Naive thymus-derived CD4-positive, alpha-beta T cell (primary cell): ENCODE measurements around the gene MYO10. TPM values are rescaled to one million over a fixed set of nuclear protein-coding genes. Genes with fewer than 3 reads are reported as not detected.

ENCODE experiments used
- ATAC-seq: fragments of 150-1000 bp; cut with Tn5 transposase; 2 replicates; pipeline ENCODE4 v1.10.0; 2021; ENCODE audit warnings: mild to moderate bottlenecking, moderate library complexity
- CTCF ChIA-PET: fragments of 350-600 bp; sonication (Branson Sonifier 250); formaldehyde crosslinking; loops from one replicate; lab custom pipeline; 2021; ENCODE audit warnings: antibody characterized with exemption; lab: Charles Lee
- POLR2A ChIA-PET: fragments of 350-600 bp; sonication (Branson Sonifier 250); formaldehyde crosslinking; loops from one replicate; lab custom pipeline; 2021; ENCODE audit warnings: antibody characterized with exemption, inconsistent platforms; lab: Charles Lee
- DNase-seq, 9 donors: peaks; one replicate each; pipeline versions ENCODE4 v3.0.0 to v3.0.0-alpha.2; 2020 to 2022; ENCODE audit warnings: mixed read lengths in 1 of 9
- H3K27ac ChIP-seq: one replicate; pipeline ENCODE4 v1.7.0; 2013; ENCODE audit warnings: mild to moderate bottlenecking, low read depth, low read length, moderate library complexity
- H3K27me3 ChIP-seq, 2 donors: one replicate each; pipeline ENCODE4 v1.7.0; 2013; ENCODE audit warnings: low read length in 2 of 2, mild to moderate bottlenecking in 2 of 2, moderate library complexity in 2 of 2; ENCODE audit not compliant: control insufficient read depth in 2 of 2, insufficient read depth in 2 of 2
- H3K36me3 ChIP-seq, 3 experiments: 1 replicate in 2 of 3; 2 replicates in 1 of 3; pipeline ENCODE4 v1.7.0; 2013; ENCODE audit warnings: low read length in 3 of 3, mild to moderate bottlenecking in 3 of 3, moderate library complexity in 1 of 3; ENCODE audit not compliant: insufficient read depth in 3 of 3, control insufficient read depth in 2 of 3
- H3K4me1 ChIP-seq, 2 donors: one replicate each; pipeline ENCODE4 v1.7.0; 2013; ENCODE audit warnings: low read length in 2 of 2, mild to moderate bottlenecking in 2 of 2, moderate library complexity in 1 of 2; ENCODE audit not compliant: control insufficient read depth in 2 of 2, insufficient read depth in 2 of 2
- H3K4me3 ChIP-seq: 2 replicates; pipeline ENCODE4 v1.7.0; 2013; ENCODE audit warnings: mild to moderate bottlenecking, low read length
- H3K9me3 ChIP-seq, 3 experiments: 1 replicate in 2 of 3; 2 replicates in 1 of 3; pipeline ENCODE4 v1.7.0; 2013; ENCODE audit warnings: low read length in 3 of 3; ENCODE audit not compliant: control insufficient read depth in 2 of 3
- H3K27ac Mint-ChIP-seq, 9 donors: one replicate each; pipeline ENCODE4 v1.8.0; 2020 to 2022; ENCODE audit warnings: mixed read lengths in 9 of 9, mild to moderate bottlenecking in 8 of 9, moderate library complexity in 5 of 9, inconsistent platforms in 2 of 9
- H3K27me3 Mint-ChIP-seq, 5 donors: one replicate each; pipeline ENCODE4 v1.8.0; 2021 to 2022; ENCODE audit warnings: mixed read lengths in 5 of 5, mild to moderate bottlenecking in 1 of 5
- H3K36me3 Mint-ChIP-seq, 5 donors: one replicate each; pipeline ENCODE4 v1.8.0; 2020 to 2022; ENCODE audit warnings: mixed read lengths in 5 of 5, mild to moderate bottlenecking in 3 of 5, inconsistent platforms in 1 of 5
- H3K4me1 Mint-ChIP-seq, 7 donors: one replicate each; pipeline ENCODE4 v1.8.0; 2020 to 2022; ENCODE audit warnings: mixed read lengths in 7 of 7, mild to moderate bottlenecking in 3 of 7, inconsistent platforms in 1 of 7
- H3K4me3 Mint-ChIP-seq, 10 donors: one replicate each; pipeline ENCODE4 v1.8.0; 2020 to 2022; ENCODE audit warnings: mild to moderate bottlenecking in 10 of 10, mixed read lengths in 10 of 10, moderate library complexity in 6 of 10, inconsistent platforms in 2 of 10
- H3K9me3 Mint-ChIP-seq, 11 donors: one replicate each; pipeline ENCODE4 v1.8.0; 2020 to 2022; ENCODE audit warnings: mixed read lengths in 11 of 11, mild to moderate bottlenecking in 4 of 11, inconsistent platforms in 1 of 11, moderate library complexity in 1 of 11
- intact Hi-C, 2 donors: fragments of 100-400 bp; cut with micrococcal nuclease; formaldehyde crosslinking; loops; one replicate each; pipeline ENCODE4 v1.15.1; 2023
- polyA plus RNA-seq, 2 donors: library from polyadenylated mRNA; unstranded; fragments of 300-500 nt; fragmentation: Illumina TruSeq; gene quantifications; one replicate each; pipeline ENCODE4 v1.2.3, GENCODE V29; 2021
- total RNA-seq, 6 experiments: library from RNA in 5 of 6; stranded (reverse) in 5 of 6; gene quantifications; 1 replicate in 5 of 6; 2 replicates in 1 of 6; pipeline ENCODE4 v1.2.3 and lab custom pipeline; 2021 to 2026

MYO10 gene
- total and polyA plus RNA-seq, 7 experiments from 2014 or later = 0.02 to 1.0 TPM; not detected in 5

GRCh38 chr5:16665601-16666000 is 270.5 kb downstream of the MYO10 start:
- intact Hi-C loops = loop anchor here (5.0 kb wide), 2 partner anchors 98 to 208 kb away; no protein-coding TSS in a partner anchor
- Mint-ChIP-seq H3K27me3 (peaks cover 0 to 3% (median 0%) of the 10 kb centered on the region in 5 donors), H3K4me3 (peak overlapping the region in 2 of 10 donors; percentile 26 to 56), H3K9me3 (peaks cover 0 to 1% (median 0%) of the 10 kb centered on the region in 11 donors), H3K4me1 (peaks cover 3 to 57% (median 28%) of the 10 kb centered on the region in 7 donors), H3K27ac (peak overlapping the region in 2 of 9 donors; percentile 59 to 84), H3K36me3 (no peaks in the 10 kb centered on the region)
- ATAC-seq (no peak), DNase-seq (no peak)
- ChIA-PET POLR2A (interaction anchor here (1.0 to 4.0 kb wide), 3 partner anchors 36 to 155 kb away, joined by 3 to 22 read pairs (median 3); partner anchors contain the start of gene RETREG1), CTCF (interaction anchor here (0.7 to 4.4 kb wide), 12 partner anchors 11 to 498 kb away, joined by 3 to 16 read pairs (median 5); no protein-coding TSS in a partner anchor)
- Histone ChIP-seq H3K4me3 (no peak overlapping the region), H3K9me3 (no peaks in the 10 kb centered on the region), H3K4me1 (no peaks in the 10 kb centered on the region), H3K27ac (no peak overlapping the region), H3K27me3 (no peaks in the 10 kb centered on the region), H3K36me3 (no peaks in the 10 kb centered on the region)

DNA sequence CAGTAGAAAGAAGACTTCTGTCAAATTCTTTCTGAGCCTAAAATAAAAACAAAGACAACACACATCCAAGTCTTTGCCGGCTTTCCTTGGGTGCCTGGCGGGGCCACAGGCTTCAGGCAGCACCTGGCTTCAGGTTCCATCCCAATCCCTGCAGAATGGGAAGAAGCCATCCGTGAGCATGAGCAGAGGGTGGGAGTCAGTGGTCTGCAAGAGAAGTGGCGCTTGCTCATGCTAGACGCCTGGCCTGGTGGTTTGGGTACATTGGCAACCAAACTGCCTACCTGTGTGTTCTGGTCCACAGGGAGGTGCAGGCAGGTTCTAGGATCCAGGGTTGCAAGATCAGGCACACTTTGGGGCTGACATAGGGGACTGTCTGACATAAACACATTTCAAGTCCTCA is 271.7 kb downstream of the MYO10 start:
- H3K4me1 ChIP-seq = no peaks in the 10 kb centered on the region
- DNase-seq (no peak), ATAC-seq (no peak)
- H3K4me3 ChIP-seq = no peak overlapping the region
- peaks cover 3 to 57% (median 28%) of the 10 kb centered on the region in 7 donors for H3K4me1 Mint-ChIP-seq
- ChIA-PET POLR2A (interaction anchor here (0.9 kb wide), 1 partner anchor 89 kb away, joined by 3 read pairs; no protein-coding TSS in a partner anchor), CTCF (interaction anchor here (1.8 kb wide), 1 partner anchor 37 kb away, joined by 6 read pairs; no protein-coding TSS in a partner anchor)
- peaks cover 0 to 2% (median 0%) of the 10 kb centered on the region in 11 donors for H3K9me3 Mint-ChIP-seq
- H3K27ac ChIP-seq = no peak overlapping the region
- H3K27me3 Mint-ChIP-seq = peaks cover 0 to 3% (median 0%) of the 10 kb centered on the region in 5 donors
- H3K36me3 Mint-ChIP-seq = no peaks in the 10 kb centered on the region
- H3K4me3 Mint-ChIP-seq = peak overlapping the region in 2 of 10 donors; percentile 19 to 56
- H3K36me3 ChIP-seq = no peaks in the 10 kb centered on the region
- intact Hi-C loops = no loop called here
- H3K27ac Mint-ChIP-seq = peak overlapping the region in 1 of 9 donors; percentile 34
- H3K9me3 ChIP-seq = no peaks in the 10 kb centered on the region
- H3K27me3 ChIP-seq = no peaks in the 10 kb centered on the region

DNA sequence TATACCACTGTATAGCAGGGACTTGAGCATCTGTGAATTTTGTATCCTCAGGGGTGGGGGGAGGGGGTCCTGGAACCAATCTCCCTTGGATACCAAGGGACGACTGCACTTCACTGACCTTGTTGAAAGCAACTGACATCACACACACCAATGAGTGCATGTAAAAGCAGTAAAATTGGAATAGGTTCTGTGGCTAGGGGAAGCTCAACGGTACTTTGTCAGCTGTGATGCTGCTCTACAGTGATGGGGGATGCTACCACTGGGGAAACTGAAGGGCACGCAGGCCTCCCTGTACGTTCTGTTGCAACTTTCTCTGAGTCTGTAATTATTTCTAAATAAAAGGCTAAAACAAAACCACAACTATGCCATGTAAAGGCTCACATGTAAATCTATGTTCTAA is 272.2 kb downstream of the MYO10 start:
- Mint-ChIP-seq H3K9me3 (peaks cover 0 to 2% (median 0%) of the 10 kb centered on the region in 11 donors), H3K36me3 (no peaks in the 10 kb centered on the region), H3K4me3 (peak overlapping the region in 2 of 10 donors; percentile 4 to 34), H3K27ac (peak overlapping the region in 2 of 9 donors; percentile 2 to 34), H3K27me3 (peaks cover 0 to 3% (median 0%) of the 10 kb centered on the region in 5 donors), H3K4me1 (peaks cover 3 to 57% (median 28%) of the 10 kb centered on the region in 7 donors)
- DNase-seq (no peak), ATAC-seq (no peak)
- intact Hi-C loops = no loop called here
- no peaks in the 10 kb centered on the region for H3K4me1 ChIP-seq
- H3K36me3 ChIP-seq = no peaks in the 10 kb centered on the region
- H3K27me3 ChIP-seq = no peaks in the 10 kb centered on the region
- no peaks in the 10 kb centered on the region for H3K9me3 ChIP-seq
- POLR2A ChIA-PET = interaction anchor here (1.2 kb wide), 1 partner anchor 53 kb away, joined by 3 read pairs; no protein-coding TSS in a partner anchor
- H3K27ac ChIP-seq = no peak overlapping the region
- H3K4me3 ChIP-seq = no peak overlapping the region
- CTCF ChIA-PET = interaction anchor here (1.8 kb wide), 1 partner anchor 36 kb away, joined by 6 read pairs; no protein-coding TSS in a partner anchor

DNA sequence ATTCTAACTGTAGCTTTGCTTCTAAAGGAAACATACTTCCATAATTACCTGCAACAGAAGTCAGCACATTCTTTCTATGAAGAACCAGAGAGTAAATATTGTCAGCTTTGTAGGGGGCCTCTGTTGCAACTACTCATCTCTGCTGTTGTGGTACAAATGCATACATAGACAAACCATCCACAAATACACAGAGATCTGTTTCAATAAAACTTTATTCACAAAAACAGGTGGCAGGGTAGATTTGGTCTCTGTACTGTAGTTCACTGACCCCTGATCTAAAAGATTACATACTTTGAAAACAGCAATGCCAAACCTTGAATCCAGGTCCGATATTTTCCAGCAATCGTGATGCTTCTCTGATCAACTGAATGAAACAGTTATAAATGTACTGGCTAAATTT is 274.4 kb downstream of the MYO10 start:
- POLR2A ChIA-PET = interaction anchor here (1.5 kb wide), 1 partner anchor 17 kb away, joined by 3 read pairs; no protein-coding TSS in a partner anchor
- Mint-ChIP-seq H3K27ac (peak overlapping the region in 1 of 9 donors; percentile 24), H3K4me3 (no peak overlapping the region), H3K36me3 (peaks cover 3 to 9% (median 7%) of the 10 kb centered on the region in 5 donors), H3K4me1 (peaks cover 3 to 52% (median 19%) of the 10 kb centered on the region in 7 donors), H3K9me3 (peaks cover 0 to 2% (median 0%) of the 10 kb centered on the region in 11 donors), H3K27me3 (peaks cover 0 to 3% (median 0%) of the 10 kb centered on the region in 5 donors)
- no peak for DNase-seq
- no peak overlapping the region for H3K4me3 ChIP-seq
- ATAC-seq = no peak
- H3K36me3 ChIP-seq = no peaks in the 10 kb centered on the region
- H3K27me3 ChIP-seq = no peaks in the 10 kb centered on the region
- no peaks in the 10 kb centered on the region for H3K4me1 ChIP-seq
- intact Hi-C loops = no loop called here
- H3K9me3 ChIP-seq = no peaks in the 10 kb centered on the region
- H3K27ac ChIP-seq = no peak overlapping the region
- CTCF ChIA-PET = interaction anchor here (0.5 to 1.7 kb wide), 2 partner anchors 90 to 171 kb away, joined by 4 to 7 read pairs; no protein-coding TSS in a partner anchor

GRCh38 chr5:16660982-16661381 is 275.1 kb downstream of the MYO10 start:
- no peaks in the 10 kb centered on the region for H3K36me3 ChIP-seq
- Mint-ChIP-seq H3K4me1 (peaks cover under 1 to 48% (median 14%) of the 10 kb centered on the region in 7 donors), H3K9me3 (peaks cover 0 to 2% (median 0%) of the 10 kb centered on the region in 11 donors), H3K27me3 (peaks cover 0 to 3% (median 0%) of the 10 kb centered on the region in 5 donors), H3K4me3 (no peak overlapping the region), H3K27ac (peak overlapping the region in 2 of 9 donors; percentile 46 to 74), H3K36me3 (peaks cover 3 to 10% (median 7%) of the 10 kb centered on the region in 5 donors)
- intact Hi-C loops = no loop called here
- no peaks in the 10 kb centered on the region for H3K4me1 ChIP-seq
- ChIA-PET POLR2A (interaction anchor here (1.5 kb wide), 1 partner anchor 17 kb away, joined by 3 read pairs; no protein-coding TSS in a partner anchor), CTCF (no interaction called here)
- H3K27me3 ChIP-seq = no peaks in the 10 kb centered on the region
- DNase-seq (no peak), ATAC-seq (no peak)
- H3K27ac ChIP-seq = no peak overlapping the region
- H3K9me3 ChIP-seq = no peaks in the 10 kb centered on the region
- H3K4me3 ChIP-seq = no peak overlapping the region

DNA sequence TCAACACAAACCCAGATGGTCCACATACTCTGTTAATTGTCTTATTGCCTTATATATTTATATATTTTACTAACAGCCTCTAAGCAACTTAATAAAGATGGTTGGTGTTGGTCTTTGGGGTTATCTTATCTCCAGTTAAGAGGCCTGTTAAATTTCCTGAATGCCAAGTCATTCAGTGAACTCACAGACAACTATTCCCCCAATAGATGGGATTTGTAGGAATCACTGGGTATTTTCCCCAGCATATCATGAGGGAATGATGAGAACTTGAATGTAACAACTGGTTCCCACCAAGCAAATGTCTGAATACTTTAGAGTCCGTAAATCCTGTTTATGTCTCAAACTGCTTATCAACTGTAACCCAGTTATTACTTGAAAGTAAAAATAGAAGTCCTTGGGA is 276.6 kb downstream of the MYO10 start:
- H3K4me3 ChIP-seq = no peak overlapping the region
- H3K4me1 ChIP-seq = no peaks in the 10 kb centered on the region
- H3K4me1 Mint-ChIP-seq = peaks cover 0 to 33% (median 10%) of the 10 kb centered on the region in 7 donors
- peaks cover 4 to 15% (median 10%) of the 10 kb centered on the region in 5 donors for H3K36me3 Mint-ChIP-seq
- no peak overlapping the region for H3K27ac ChIP-seq
- ATAC-seq = no peak
- no peaks in the 10 kb centered on the region for H3K9me3 ChIP-seq
- DNase-seq = no peak
- peaks cover 0 to 2% (median 0%) of the 10 kb centered on the region in 11 donors for H3K9me3 Mint-ChIP-seq
- H3K27me3 ChIP-seq = no peaks in the 10 kb centered on the region
- no peaks in the 10 kb centered on the region for H3K36me3 ChIP-seq
- no peak overlapping the region for H3K27ac Mint-ChIP-seq
- ChIA-PET CTCF (no interaction called here), POLR2A (no interaction called here)
- H3K27me3 Mint-ChIP-seq = peaks cover 0 to 3% (median 0%) of the 10 kb centered on the region in 5 donors
- no peak overlapping the region for H3K4me3 Mint-ChIP-seq
- intact Hi-C loops = no loop called here
